ENCODE data around the gene VAV1.

The VAV1 gene

GRCh38 chr19:6772028-6772865 is at the start of gene VAV1:
Gene VAV1 (plus strand): TSS chr19:6772708. CDS start chr19:6772808, 100 bp downstream.
- DNase-seq (ENCODE audit: low read depth in 2 of 2), result peak; percentile 75 to 78

GRCh38 chr19:6723108-6723618 is 49.3 kb upstream of the VAV1 start:
- DNase-seq (ENCODE audit: low read depth in 2 of 2), result no peak

GRCh38 chr19:6723738-6724137 is 48.8 kb upstream of the VAV1 start:
- DNase-seq (ENCODE audit: low read depth in 2 of 2), result no peak

- DNase-seq (ENCODE audit: low read depth in 2 of 2), result no peak
Measured at GRCh38 chr19:6724631-6725492, 47.6 kb upstream of the VAV1 start.

GRCh38 chr19:6725513-6726231 is 46.8 kb upstream of the VAV1 start:
- DNase-seq (ENCODE audit: low read depth in 2 of 2), result no peak

- no peak for DNase-seq (ENCODE audit: low read depth in 2 of 2)
Measured at GRCh38 chr19:6728346-6728745, 44.2 kb upstream of the VAV1 start.

GRCh38 chr19:6729573-6730152 is 42.8 kb upstream of the VAV1 start:
- no peak for DNase-seq (ENCODE audit: low read depth in 2 of 2)

GRCh38 chr19:6730153-6730804 is 42.2 kb upstream of the VAV1 start:
- no peak for DNase-seq (ENCODE audit: low read depth in 2 of 2)

GRCh38 chr19:6730941-6731670 is 41.4 kb upstream of the VAV1 start:
- no peak for DNase-seq (ENCODE audit: low read depth in 2 of 2)

- no peak for DNase-seq (ENCODE audit: low read depth in 2 of 2)
Measured at GRCh38 chr19:6731822-6732221, 40.7 kb upstream of the VAV1 start.

- DNase-seq (ENCODE audit: low read depth in 2 of 2), result no peak
Measured at GRCh38 chr19:6732803-6733337, 39.6 kb upstream of the VAV1 start.

- DNase-seq (ENCODE audit: low read depth in 2 of 2), result no peak
Measured at GRCh38 chr19:6733338-6734095, 39.0 kb upstream of the VAV1 start.

- no peak for DNase-seq (ENCODE audit: low read depth in 2 of 2)
Measured at GRCh38 chr19:6734096-6734696, 38.3 kb upstream of the VAV1 start.

GRCh38 chr19:6735181-6735911 is 37.2 kb upstream of the VAV1 start:
- DNase-seq (ENCODE audit: low read depth in 2 of 2), result no peak

GRCh38 chr19:6736169-6736916 is 36.2 kb upstream of the VAV1 start:
- peak; percentile 50 for DNase-seq (ENCODE audit: low read depth in 2 of 2)

- DNase-seq (ENCODE audit: low read depth in 2 of 2), result no peak
Measured at GRCh38 chr19:6736917-6737283, 35.6 kb upstream of the VAV1 start.

- peak; percentile 99 for DNase-seq (ENCODE audit: low read depth in 2 of 2)
Measured at GRCh38 chr19:6737284-6737872, 35.1 kb upstream of the VAV1 start, which contains the start of gene GPR108. Gene GPR108 (minus strand): TSS chr19:6737580. CDS start chr19:6737576, 4 bp downstream.
